Tibial nerve (tissue), 3 donors: ENCODE measurements around the gene PDXP.
A peak's percentile ranks its signal among the peaks of the same experiment; 100 is the strongest.

Experiments
- CTCF ChIP-seq, 5 experiments: fragments of 200-600 bp in 3 of 5; fragments of 450-650 bp in 2 of 5; sonication (generic) in 3 of 5; IDR thresholded peaks; one replicate each; pipeline ENCODE4 v1.5.1; 2016 to 2019; ENCODE audit warnings: antibody characterized with exemption in 5 of 5, mild to moderate bottlenecking in 3 of 5, moderate library complexity in 2 of 5
- POLR2A ChIP-seq, 2 donors: fragments of 450-650 bp; IDR thresholded peaks; one replicate each; pipeline ENCODE4 v1.6.1; 2017; ENCODE audit warnings: antibody characterized with exemption in 2 of 2, mild to moderate bottlenecking in 2 of 2, moderate library complexity in 2 of 2

GRCh38 chr22:37674951-37675929 lies 16.7 kb downstream of the PDXP start, which contains the start of gene LGALS1:
- TF ChIP-seq CTCF (IDR thresholded peaks at IDR 0.05) (peak in 2 of 5 experiments; percentile 7 to 15), POLR2A (IDR thresholded peaks at IDR 0.05) (peak; percentile 39 to 70)
